Spleen (tissue), 7 donors: ENCODE measurements around the gene PDE8B.

Experiments
- POLR2A ChIP-seq, 3 donors: fragments of 450-650 bp; IDR thresholded peaks; one replicate each; pipeline ENCODE4 v1.5.1; 2017; ENCODE audit warnings: antibody characterized with exemption in 3 of 3, mild to moderate bottlenecking in 1 of 3
- TF ChIP-seq, protein P1 (sequence below), 11 experiments: fragments of 200-600 bp in 7 of 11; fragments of 450-650 bp in 4 of 11; sonication (generic) in 4 of 11; IDR thresholded peaks in 8 of 11; conservative IDR thresholded peaks in 3 of 11; 1 replicate in 7 of 11; 2 replicates in 4 of 11; pipeline versions ENCODE4 v1.4.0 to v1.8.0; 2016 to 2021; ENCODE audit warnings: antibody characterized with exemption in 11 of 11, inconsistent platforms in 4 of 11, mild to moderate bottlenecking in 1 of 11
- donor health status: DM: no; HTN: no; CAD: no; lungs with moderate emphysema.
- donor health status: DM: no; HTN: no; CAD: no.
- donor health status: DM: no; HTN: no; CAD: no.

DNA sequence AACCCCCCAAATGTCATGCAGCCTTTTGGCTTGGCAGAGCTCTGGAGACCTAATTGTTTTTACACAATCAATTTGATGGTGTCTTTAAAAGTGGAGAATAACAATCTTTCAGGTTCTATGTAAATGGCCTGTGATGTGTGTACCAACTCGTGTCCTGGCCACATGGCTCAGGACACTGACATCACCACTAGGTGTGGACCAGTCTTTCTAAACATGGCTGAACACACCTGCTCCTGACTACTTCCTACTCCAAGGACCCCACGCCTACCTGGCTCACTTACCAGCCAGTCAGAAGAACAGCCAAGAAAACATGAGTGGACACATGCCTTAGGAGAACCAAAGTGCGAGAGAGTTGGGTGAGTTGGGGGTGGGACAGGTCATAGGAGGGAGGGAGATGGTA, 210.5 kb downstream of the PDE8B start:
- TF ChIP-seq, protein P1, sequence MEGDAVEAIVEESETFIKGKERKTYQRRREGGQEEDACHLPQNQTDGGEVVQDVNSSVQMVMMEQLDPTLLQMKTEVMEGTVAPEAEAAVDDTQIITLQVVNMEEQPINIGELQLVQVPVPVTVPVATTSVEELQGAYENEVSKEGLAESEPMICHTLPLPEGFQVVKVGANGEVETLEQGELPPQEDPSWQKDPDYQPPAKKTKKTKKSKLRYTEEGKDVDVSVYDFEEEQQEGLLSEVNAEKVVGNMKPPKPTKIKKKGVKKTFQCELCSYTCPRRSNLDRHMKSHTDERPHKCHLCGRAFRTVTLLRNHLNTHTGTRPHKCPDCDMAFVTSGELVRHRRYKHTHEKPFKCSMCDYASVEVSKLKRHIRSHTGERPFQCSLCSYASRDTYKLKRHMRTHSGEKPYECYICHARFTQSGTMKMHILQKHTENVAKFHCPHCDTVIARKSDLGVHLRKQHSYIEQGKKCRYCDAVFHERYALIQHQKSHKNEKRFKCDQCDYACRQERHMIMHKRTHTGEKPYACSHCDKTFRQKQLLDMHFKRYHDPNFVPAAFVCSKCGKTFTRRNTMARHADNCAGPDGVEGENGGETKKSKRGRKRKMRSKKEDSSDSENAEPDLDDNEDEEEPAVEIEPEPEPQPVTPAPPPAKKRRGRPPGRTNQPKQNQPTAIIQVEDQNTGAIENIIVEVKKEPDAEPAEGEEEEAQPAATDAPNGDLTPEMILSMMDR (IDR thresholded peaks at IDR 0.05 in 8 of 11, conservative IDR thresholded peaks at IDR 0.05 in 3 of 11): no peak
- TF ChIP-seq POLR2A (IDR thresholded peaks at IDR 0.05): no peak
